ENCODE measurements around the gene ADRM1.

Gene ADRM1

DNA sequence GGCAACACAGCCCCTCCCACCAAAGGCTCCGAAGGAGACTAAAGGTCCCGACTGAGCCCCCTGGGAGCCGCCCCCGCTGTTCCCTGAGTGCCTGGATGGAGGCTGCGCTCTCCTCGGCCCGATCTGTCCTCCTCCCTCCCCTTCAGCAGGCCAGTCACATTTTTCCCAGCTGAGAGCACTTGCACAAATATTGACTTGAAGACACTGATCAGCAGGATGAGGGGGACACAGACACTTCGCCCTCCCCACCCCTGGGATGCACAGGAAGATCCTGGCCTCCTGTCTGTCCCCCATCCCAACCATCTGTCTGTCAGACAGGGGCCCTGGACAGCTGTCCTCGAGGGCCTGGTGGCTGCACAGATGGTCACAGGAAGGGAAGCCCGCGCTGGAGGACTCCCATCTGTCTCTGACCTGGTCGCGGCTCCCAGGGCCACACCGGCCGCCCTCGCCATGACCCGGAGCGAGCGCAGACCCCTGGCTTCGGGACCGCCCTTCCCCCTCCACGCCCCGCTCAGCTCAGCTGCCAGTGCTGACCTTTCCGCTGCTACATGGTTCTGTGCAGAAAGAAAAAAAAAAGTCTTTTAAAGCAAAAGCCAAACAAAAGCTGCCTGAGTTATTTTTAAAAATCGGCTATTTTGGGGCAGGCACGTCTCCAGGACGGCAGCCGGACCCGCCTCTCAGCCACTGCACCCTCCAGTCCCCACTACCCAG, 53.2 kb downstream of the ADRM1 start:
- no peak for DNase-seq (ENCODE audit: low read depth)

DNA sequence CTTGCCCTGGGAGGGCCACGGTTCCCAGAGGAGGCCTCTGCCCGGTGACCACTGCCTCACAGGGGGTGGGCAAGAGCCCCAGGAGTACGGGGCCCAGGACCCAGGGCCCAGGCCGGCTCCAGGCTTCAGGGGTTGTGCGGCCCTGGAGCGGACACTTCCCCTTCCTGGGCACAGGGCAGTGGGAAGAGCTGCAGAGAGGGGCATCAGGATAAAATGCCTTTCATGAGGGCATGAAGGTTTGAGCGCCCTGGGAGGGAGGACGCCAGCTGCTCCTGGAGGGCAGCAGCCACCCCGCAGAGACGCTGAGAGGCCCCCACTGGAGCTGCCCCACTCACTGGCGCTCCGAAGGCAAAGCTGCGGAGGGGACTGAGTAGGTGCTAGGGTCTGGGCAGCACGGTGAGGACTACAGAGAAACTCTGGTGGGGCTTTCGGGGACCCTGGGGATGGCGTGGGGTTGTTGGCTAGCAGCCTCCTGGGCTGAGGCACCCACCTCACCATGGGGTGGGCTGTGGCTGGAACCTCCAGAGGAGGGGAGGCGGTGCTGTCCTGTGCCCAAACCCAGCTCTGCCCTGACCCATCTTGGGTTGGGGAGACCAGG, 53.9 kb downstream of the ADRM1 start:
- no peak for DNase-seq (ENCODE audit: low read depth)

DNA sequence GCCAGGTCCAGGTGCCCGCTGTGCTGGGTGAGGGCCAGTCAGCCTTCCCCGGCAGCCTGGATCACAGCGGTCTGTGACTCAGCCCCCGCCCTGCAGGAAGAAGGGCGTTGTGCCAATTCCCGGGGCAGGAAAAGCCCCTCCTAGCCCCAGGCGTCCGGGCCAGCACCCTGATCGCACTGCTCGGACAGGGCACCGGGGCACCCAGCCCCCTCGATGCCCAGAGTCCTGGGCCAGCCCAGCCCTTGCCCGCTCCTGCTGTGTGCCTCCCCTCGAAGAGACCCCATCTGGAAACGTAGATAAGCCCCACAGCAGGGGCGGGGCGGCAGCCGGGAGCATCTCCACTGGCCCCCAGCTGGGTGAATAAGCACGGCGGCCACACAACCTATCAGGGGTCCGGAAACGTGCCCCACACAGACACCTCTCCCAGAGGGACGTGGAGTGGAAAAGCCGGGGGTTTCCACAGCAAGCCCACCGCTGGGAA, 54.4 kb downstream of the ADRM1 start:
- no peak for DNase-seq (ENCODE audit: low read depth)

DNA sequence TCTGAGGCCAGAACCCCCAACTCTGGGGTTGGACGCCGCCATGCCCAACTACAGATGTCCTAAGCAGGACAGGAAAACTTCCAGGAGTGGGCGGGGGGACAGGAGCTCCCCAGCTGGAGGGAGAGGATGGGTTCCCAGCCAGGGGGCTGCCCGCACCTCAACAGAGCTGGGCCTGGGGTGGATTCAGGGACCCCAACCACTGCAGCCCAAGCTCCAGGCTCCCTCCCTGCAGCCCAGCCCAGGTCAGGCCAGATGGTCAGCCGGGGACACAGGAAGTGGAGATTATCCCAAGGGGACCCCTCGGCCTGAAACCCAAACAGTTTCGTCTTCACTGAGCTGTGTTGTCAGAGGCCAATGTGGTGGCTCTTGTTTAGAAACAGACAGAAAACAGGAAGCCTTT, 54.9 kb downstream of the ADRM1 start:
- no peak for DNase-seq (ENCODE audit: low read depth)

All from activated gamma-delta T cell treated with anti-CD3 and anti-CD28 coated beads, Interleukin-2, amount 50 U/mL, for 16 hours (primary cell).